Hepatocyte (in vitro differentiated cells): ENCODE data around the gene TAPBP.

Source experiments
- EZH2 ChIP-seq: fragments of 200-600 bp; sonication (generic); IDR thresholded peaks from 2 replicates; pipeline ENCODE4 v1.6.1; 2016; ENCODE audit warnings: antibody characterized with exemption, mild to moderate bottlenecking, borderline replicate concordance
- EZH2phosphoT487 ChIP-seq: fragments of 200-600 bp; sonication (generic); IDR thresholded peaks from one replicate; pipeline ENCODE4 v1.6.1; 2018; ENCODE audit warnings: antibody characterized with exemption, mild to moderate bottlenecking, low read depth, moderate library complexity; ENCODE audit not compliant: unreplicated experiment, severe bottlenecking

DNA sequence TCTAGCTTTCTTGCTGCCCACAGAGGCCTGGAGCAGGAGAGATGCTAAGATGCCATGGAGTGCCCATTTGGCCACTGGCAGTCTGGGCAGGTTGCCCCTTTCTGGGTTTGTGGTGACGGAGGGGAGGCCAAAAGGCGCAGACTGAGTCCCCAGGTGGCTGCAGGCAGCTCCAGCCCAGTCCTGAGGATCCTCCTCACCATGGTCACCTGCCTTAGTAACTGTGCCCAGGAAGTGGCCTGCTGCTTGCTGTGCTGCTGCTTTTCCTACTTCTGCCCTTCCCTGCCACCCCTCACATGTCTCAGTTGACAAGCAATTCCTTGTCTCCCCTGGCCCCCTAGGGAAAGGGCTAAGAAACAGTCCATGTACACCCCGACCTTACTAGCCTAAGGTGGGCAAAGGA lies 42.4 kb upstream of the TAPBP start:
- TF ChIP-seq EZH2 = no peak
- TF ChIP-seq EZH2phosphoT487 = no peak
